ENCODE results near the gene LRRFIP1. TPM values are rescaled to one million over a fixed set of nuclear protein-coding genes. Genes with fewer than 3 reads are reported as not detected.
"Not testable (repeated sequence)": the region's sequence is repeated elsewhere in the genome, so short reads cannot be mapped to it uniquely, and the experiment has no call there.

Gene LRRFIP1
- total and polyA plus RNA-seq, 10 of the 15 experiments (the other 5 are each of a cell fraction or from before 2014, with no cell fraction given) = 36.2 to 120 (median 74.3) TPM

DNA sequence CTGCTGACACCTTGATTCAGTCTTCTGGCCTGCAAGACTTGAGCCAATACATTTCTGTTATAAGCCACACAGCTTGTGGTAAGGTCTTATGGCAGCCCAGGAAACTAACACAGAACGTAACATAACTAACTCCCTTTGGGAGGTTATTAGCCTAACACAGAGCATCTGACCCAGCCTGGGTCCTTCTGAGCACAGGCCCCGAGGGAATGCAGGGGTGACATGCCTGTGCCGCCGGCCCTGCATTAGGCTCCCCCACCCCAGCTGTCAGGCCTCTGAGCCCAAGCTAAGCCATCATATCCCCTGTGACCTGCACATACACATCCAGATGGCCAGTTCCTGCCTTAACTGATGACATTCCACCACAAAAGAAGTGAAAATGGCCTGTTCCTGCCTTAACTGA lies 20.9 kb upstream of the LRRFIP1 start:
- intact Hi-C loops (cut with micrococcal nuclease; ENCODE audit: unreplicated experiment); CTCF ChIA-PET; FAIRE-seq: not testable (repeated sequence)

DNA sequence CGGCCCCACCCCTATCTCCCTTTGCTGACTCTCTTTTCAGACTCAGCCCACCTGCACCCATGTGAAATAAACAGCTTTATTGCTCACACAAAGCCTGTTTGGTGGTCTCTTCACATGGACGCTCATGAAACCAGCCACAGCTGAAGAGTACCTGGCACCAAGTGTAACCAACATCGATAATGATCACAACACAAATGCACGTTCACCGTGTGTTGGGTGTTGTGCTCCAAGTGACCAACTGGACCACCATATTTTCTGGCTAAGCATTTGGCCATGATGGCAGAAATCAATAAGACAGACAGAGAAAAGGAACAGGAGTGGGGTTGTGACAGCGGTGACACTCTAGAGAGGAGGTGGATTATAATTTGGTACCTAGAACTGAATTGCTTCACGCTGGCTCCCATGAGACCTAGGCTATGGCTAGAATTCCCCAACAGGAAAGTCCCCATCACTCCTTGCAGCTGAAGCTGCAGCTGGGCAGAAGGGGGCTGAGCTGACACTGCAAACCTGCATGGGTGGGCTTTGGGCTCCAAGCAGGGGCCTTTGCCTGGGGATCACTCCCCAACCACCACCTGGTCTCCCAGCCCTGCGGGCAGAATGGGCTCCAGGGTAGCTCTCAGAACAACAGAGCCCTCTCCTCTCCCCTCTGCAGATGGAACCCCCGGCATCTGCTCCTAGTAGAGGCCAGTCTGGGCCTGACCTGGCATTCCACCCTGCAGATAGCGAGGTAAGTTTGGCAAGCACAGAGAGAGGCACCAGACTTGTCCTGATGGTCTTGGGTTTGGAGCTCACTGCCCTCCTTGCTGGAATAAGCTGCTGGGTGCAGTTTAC lies 14.6 kb upstream of the LRRFIP1 start:
- DNase-seq (ENCODE audit: low read depth, low spot score) = no peak
- ChIA-PET POLR2A (no interaction called here), SMC1A (ENCODE audit: uncharacterized antibody, unreplicated experiment) (interaction anchor here (0.6 to 1.5 kb wide), 3 partner anchors 12 to 40 kb away, joined by 3 to 4 read pairs (median 3); no protein-coding TSS in a partner anchor), RAD21 (ENCODE audit: unreplicated experiment) (interaction anchor here (1.0 to 1.4 kb wide), 3 partner anchors 10 to 81 kb away, joined by 3 to 7 read pairs (median 3); no protein-coding TSS in a partner anchor), CTCF (interaction anchor here (0.7 to 1.1 kb wide), 4 partner anchors 12 to 61 kb away, joined by 3 to 4 read pairs (median 3); no protein-coding TSS in a partner anchor)
- Histone ChIP-seq H3K4me1 (ENCODE audit: control insufficient read depth, insufficient read depth, low read length) (peaks cover 3% of the 10 kb centered on the region; the same call in 1 of the 2 replicates), H3K9me3 (replicated peaks; ENCODE audit: control insufficient read depth, insufficient read depth, low read length) (no peaks in the 10 kb centered on the region; the same call in 2 of the 3 replicates), H3K27me3 (replicated peaks in 1 of 2; ENCODE audit: control insufficient read depth in 2 of 2, insufficient read depth in 2 of 2, low read length in 1 of 2) (no peaks in the 10 kb centered on the region), H3K79me2 (ENCODE audit: control insufficient read depth, insufficient read depth, low read length) (no peaks in the 10 kb centered on the region), H3K27ac (ENCODE audit: control insufficient read depth, insufficient read depth) (no peak overlapping the region), H4K20me1 (ENCODE audit: control insufficient read depth, insufficient read depth) (no peaks in the 10 kb centered on the region; the same call in 1 of the 2 replicates), H3K36me3 (ENCODE audit: control insufficient read depth in 2 of 2, insufficient read depth in 2 of 2, low read length in 1 of 2) (no peaks in the 10 kb centered on the region), H3K9ac (ENCODE audit: control insufficient read depth, insufficient read depth, low read length) (no peak overlapping the region), H2AFZ (ENCODE audit: control insufficient read depth, low read depth, low read length) (no peak overlapping the region), H3K4me3 (no peak overlapping the region), H3K4me2 (ENCODE audit: control insufficient read depth, insufficient read depth) (no peak overlapping the region)
- no peak for FAIRE-seq
- BruUV-seq (replicated peaks) = no TSS peak
- WGBS (ENCODE audit: insufficient coverage, insufficient replicate concordance, low lambda C conversion rate, missing lambda C conversion rate) = 61% methylated on average over 10 of the region's 10 CpGs
- ATAC-seq = peak; percentile 65
- intact Hi-C loops (cut with micrococcal nuclease; ENCODE audit: unreplicated experiment) = no loop called here
- in situ Hi-C loops (cut with MboI) = no loop called here
- TF ChIP-seq DPF2 (IDR thresholded peaks at IDR 0.05) (0 out of 2 replicates have a peak, but pooled peaks have one; percentile 12), NFXL1 (IDR thresholded peaks at IDR 0.05; ENCODE audit: borderline replicate concordance) (no peak), MEF2B (IDR thresholded peaks at IDR 0.05; ENCODE audit: partially characterized antibody, poor library complexity, severe bottlenecking) (peak; percentile 39)
- TF ChIP-seq, protein P1, sequence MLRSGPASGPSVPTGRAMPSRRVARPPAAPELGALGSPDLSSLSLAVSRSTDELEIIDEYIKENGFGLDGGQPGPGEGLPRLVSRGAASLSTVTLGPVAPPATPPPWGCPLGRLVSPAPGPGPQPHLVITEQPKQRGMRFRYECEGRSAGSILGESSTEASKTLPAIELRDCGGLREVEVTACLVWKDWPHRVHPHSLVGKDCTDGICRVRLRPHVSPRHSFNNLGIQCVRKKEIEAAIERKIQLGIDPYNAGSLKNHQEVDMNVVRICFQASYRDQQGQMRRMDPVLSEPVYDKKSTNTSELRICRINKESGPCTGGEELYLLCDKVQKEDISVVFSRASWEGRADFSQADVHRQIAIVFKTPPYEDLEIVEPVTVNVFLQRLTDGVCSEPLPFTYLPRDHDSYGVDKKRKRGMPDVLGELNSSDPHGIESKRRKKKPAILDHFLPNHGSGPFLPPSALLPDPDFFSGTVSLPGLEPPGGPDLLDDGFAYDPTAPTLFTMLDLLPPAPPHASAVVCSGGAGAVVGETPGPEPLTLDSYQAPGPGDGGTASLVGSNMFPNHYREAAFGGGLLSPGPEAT (IDR thresholded peaks at IDR 0.05; ENCODE audit: low read depth) = peak; percentile 44; the same call in 1 of the 2 replicates
- TF ChIP-seq, protein P2, sequence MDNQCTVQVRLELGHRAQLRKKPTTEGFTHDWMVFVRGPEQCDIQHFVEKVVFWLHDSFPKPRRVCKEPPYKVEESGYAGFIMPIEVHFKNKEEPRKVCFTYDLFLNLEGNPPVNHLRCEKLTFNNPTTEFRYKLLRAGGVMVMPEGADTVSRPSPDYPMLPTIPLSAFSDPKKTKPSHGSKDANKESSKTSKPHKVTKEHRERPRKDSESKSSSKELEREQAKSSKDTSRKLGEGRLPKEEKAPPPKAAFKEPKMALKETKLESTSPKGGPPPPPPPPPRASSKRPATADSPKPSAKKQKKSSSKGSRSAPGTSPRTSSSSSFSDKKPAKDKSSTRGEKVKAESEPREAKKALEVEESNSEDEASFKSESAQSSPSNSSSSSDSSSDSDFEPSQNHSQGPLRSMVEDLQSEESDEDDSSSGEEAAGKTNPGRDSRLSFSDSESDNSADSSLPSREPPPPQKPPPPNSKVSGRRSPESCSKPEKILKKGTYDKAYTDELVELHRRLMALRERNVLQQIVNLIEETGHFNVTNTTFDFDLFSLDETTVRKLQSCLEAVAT (IDR thresholded peaks at IDR 0.05) = 0 out of 2 replicates have a peak, but pooled peaks have one; percentile 57

More for the DNA sequence above, 20.9 kb upstream of the LRRFIP1 start:
- H3K4me2 ChIP-seq (ENCODE audit: control insufficient read depth, insufficient read depth); H3K27ac ChIP-seq (ENCODE audit: control insufficient read depth, insufficient read depth); H3K9me3 ChIP-seq (replicated peaks; ENCODE audit: control insufficient read depth, insufficient read depth, low read length); H3K4me1 ChIP-seq (ENCODE audit: control insufficient read depth, insufficient read depth, low read length); BruUV-seq (replicated peaks); H2AFZ ChIP-seq (ENCODE audit: control insufficient read depth, low read depth, low read length); H3K4me3 ChIP-seq; ATAC-seq; H3K79me2 ChIP-seq (ENCODE audit: control insufficient read depth, insufficient read depth, low read length); H3K27me3 ChIP-seq (replicated peaks in 1 of 2; ENCODE audit: control insufficient read depth in 2 of 2, insufficient read depth in 2 of 2, low read length in 1 of 2); SMC1A ChIA-PET (ENCODE audit: uncharacterized antibody, unreplicated experiment); H3K9ac ChIP-seq (ENCODE audit: control insufficient read depth, insufficient read depth, low read length); POLR2A ChIA-PET; H3K36me3 ChIP-seq (ENCODE audit: control insufficient read depth in 2 of 2, insufficient read depth in 2 of 2, low read length in 1 of 2); H4K20me1 ChIP-seq (ENCODE audit: control insufficient read depth, insufficient read depth); RAD21 ChIA-PET (ENCODE audit: unreplicated experiment); DNase-seq (ENCODE audit: low read depth, low spot score); in situ Hi-C loops (cut with MboI): not testable (repeated sequence)
- 93% methylated on average over 4 of the region's 4 CpGs for WGBS (ENCODE audit: insufficient coverage, insufficient replicate concordance, low lambda C conversion rate, missing lambda C conversion rate)

Data from GM12878 (cell line).